ENCODE data around the gene KLHDC8A. TPM values are rescaled to one million over a fixed set of nuclear protein-coding genes. Genes with fewer than 3 reads are reported as not detected.

Gene KLHDC8A
- total RNA-seq, 4 donors from 2014 or later, result 0.88 to 14.1 (median 7.5) TPM; not detected in 1

DNA sequence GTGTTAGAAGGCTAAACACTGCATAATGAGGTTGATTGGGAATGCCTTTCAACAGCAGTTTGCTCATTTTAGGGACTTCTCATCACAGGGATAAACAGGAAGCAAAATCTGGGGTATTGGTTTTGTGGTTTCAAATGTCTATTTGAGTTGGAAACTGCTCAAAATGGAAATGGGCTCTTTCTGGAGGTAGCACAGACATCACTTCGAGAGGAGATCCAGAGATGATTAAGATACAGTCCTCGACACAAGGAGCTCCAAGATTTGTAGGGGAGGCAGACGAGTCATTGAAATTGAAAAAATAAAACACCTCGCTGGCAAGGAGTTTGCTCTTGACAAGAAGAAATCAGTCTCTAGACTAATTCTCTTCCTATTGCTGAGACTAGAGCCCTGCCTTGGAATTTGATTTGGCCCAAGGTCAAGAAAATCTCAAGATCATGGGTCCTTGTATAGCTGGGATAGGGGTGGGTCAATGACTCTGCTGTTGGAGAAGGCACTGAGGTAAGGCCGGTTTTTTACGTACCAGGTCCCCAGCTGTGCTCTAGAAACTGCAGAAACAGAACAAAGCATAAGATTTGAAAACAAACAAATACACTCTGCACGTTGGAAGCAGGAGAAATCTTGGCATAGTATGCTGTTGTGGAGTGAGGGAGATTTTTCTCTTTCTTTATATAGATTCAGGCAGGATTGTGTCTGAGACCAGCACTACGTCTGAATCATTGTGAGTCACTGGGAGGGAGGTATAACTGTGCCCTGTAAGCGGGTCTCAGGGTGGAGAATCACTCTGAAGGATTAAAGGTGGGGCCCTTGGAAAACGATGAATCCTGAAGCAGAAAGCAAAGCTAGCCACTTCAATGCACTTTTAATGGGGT lies 17.7 kb upstream of the KLHDC8A start:
- H3K4me1 ChIP-seq, result peaks cover 0 to 18% of the 10 kb centered on the region in 2 donors
- no peaks in the 10 kb centered on the region for H3K27me3 ChIP-seq
- H3K36me3 ChIP-seq, result no peaks in the 10 kb centered on the region
- DNase-seq, result no peak
- TF ChIP-seq, protein P1, sequence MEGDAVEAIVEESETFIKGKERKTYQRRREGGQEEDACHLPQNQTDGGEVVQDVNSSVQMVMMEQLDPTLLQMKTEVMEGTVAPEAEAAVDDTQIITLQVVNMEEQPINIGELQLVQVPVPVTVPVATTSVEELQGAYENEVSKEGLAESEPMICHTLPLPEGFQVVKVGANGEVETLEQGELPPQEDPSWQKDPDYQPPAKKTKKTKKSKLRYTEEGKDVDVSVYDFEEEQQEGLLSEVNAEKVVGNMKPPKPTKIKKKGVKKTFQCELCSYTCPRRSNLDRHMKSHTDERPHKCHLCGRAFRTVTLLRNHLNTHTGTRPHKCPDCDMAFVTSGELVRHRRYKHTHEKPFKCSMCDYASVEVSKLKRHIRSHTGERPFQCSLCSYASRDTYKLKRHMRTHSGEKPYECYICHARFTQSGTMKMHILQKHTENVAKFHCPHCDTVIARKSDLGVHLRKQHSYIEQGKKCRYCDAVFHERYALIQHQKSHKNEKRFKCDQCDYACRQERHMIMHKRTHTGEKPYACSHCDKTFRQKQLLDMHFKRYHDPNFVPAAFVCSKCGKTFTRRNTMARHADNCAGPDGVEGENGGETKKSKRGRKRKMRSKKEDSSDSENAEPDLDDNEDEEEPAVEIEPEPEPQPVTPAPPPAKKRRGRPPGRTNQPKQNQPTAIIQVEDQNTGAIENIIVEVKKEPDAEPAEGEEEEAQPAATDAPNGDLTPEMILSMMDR (IDR thresholded peaks at IDR 0.05), result no peak
- intact Hi-C loops (cut with DNase I; ENCODE audit: low total_unique reads), result no loop called here
- peak overlapping the region; percentile 57 to 73 for H3K27ac ChIP-seq
- no peaks in the 10 kb centered on the region for H3K9me3 ChIP-seq
- H3K4me3 ChIP-seq, result no peak overlapping the region

DNA sequence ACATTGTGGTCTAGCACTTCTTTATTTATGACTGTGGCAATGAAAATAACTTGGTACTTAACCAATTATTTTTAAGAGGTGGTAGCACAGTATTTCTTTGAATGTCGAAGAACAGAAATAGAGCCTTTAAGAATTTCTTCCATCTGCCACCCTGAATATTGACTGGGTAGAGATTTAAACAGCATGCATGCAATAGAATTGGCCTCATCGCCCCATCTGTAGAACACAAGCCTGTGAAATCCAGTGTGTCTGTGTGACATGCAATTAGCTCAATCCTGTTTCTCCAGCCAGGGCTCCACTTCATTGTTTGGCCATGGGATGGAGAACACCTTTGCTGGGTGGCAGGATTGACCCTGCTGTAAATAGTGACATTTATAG lies 17.1 kb upstream of the KLHDC8A start:
- peak overlapping the region; percentile 57 to 73 for H3K27ac ChIP-seq
- no peaks in the 10 kb centered on the region for H3K36me3 ChIP-seq
- DNase-seq, result no peak
- TF ChIP-seq, protein P1 (IDR thresholded peaks at IDR 0.05), result no peak
- TF ChIP-seq POLR2A (IDR thresholded peaks at IDR 0.05), result no peak
- intact Hi-C loops (cut with DNase I; ENCODE audit: low total_unique reads), result no loop called here
- peak overlapping the region in 1 of 2 donors; percentile 17 for H3K4me3 ChIP-seq
- H3K9me3 ChIP-seq, result no peaks in the 10 kb centered on the region
- H3K4me1 ChIP-seq, result peaks cover 0 to 18% of the 10 kb centered on the region in 2 donors
- H3K27me3 ChIP-seq, result no peaks in the 10 kb centered on the region

DNA sequence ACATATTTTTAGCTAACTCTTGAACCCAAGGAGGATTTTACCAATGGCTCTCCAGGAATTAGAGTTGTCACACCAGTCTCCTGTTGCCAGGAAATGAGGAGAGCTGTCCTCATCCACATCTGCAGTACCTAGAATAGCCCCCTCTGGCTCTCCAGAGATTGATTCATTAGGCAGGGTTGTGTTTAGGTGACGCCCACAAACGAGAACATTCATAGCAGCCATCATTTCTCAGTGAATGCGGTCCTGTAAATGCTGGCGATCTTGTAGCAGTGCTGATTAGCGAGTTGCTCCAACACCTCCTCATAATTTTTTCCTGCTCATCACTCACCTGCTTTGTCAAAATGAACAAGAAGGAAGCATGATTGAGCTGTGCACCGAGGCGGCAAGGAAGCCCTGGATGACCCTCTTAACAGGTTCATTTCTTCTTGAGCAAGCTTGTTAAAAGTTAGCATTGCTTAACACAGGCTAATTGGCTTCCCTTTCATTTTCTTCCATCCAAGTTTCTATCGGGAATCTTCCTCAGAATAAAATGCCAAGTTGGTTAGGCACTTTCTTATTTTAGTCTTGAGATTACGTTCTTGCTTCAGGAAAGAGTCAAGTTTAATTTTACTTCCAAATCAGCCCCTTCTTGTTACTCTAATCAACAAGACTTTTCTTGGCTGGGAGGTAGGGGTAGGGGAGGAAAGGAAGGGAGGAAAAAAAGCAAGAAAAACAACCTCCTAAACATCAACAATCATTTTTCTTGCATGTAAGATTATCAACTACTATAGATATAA lies 16.5 kb upstream of the KLHDC8A start:
- intact Hi-C loops (cut with DNase I; ENCODE audit: low total_unique reads), result no loop called here
- H3K9me3 ChIP-seq, result no peaks in the 10 kb centered on the region
- H3K4me1 ChIP-seq, result peaks cover 0 to 18% of the 10 kb centered on the region in 2 donors
- no peaks in the 10 kb centered on the region for H3K27me3 ChIP-seq
- H3K27ac ChIP-seq, result peak overlapping the region; percentile 57 to 73
- no peaks in the 10 kb centered on the region for H3K36me3 ChIP-seq
- TF ChIP-seq POLR2A (IDR thresholded peaks at IDR 0.05), result no peak
- H3K4me3 ChIP-seq, result peak overlapping the region in 1 of 2 donors; percentile 17
- no peak for DNase-seq

DNA sequence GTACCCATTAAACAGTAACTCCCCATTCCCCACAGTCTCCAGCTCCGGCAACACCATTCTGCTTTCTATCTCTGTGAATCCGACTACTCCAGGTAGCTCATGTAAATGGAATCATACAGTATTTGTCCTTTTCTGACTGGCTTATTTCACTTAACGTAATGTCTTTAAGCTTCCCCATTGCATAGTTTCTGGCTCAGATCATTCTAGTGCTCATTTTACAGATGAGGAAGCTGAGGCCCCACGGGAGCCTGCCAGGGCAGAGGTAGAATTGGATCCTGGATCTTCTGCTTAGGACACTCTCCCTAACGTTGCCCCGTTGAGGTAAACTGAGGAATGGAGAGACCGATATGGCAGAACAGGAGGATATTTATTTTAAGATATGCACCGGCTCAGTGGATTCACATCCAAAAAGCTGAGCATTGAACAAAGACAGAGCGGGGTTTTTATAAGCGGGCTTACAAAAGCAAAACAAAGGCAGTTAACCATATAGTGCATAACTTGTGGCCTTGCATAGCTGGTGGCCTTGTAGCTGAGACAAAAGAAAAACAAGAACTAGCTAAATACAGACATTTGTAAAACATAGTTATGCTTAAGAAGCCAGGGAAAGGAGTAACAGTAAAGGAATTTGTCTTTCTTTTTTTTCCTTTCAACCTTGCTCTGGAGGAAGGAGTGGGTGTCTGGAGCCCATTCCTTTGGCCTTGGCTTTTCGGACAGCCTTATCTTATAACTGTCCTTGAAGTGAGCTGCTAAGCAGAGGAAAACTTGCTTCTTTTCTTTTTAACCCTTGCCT lies 15.3 kb upstream of the KLHDC8A start:
- intact Hi-C loops (cut with DNase I; ENCODE audit: low total_unique reads), result no loop called here
- no peaks in the 10 kb centered on the region for H3K27me3 ChIP-seq
- no peaks in the 10 kb centered on the region for H3K9me3 ChIP-seq
- no peak for TF ChIP-seq POLR2A (IDR thresholded peaks at IDR 0.05)
- TF ChIP-seq, protein P1 (IDR thresholded peaks at IDR 0.05), result no peak
- peak overlapping the region in 1 of 2 donors; percentile 73 for H3K27ac ChIP-seq
- peaks cover 0 to 18% of the 10 kb centered on the region in 2 donors for H3K4me1 ChIP-seq
- H3K36me3 ChIP-seq, result no peaks in the 10 kb centered on the region
- no peak for DNase-seq
- no peak overlapping the region for H3K4me3 ChIP-seq

DNA sequence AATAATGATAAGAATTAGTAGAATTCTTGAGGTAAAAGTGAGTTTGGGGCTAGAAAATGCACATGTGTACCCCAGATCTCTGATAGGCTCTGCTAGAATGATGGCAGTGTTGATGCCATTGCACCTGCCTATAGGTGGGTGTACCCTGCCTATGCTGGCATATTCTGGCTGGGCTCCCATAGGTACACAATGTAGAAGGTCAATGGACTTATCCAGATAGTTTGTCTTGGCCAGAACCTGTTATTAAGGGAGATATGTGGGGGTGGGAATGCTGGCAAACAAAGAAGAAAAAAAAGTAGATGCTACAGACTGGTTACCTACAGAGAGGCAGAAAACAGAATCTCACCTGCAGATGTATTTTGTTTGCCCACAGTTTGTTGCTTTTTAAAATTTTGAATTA lies 14.1 kb upstream of the KLHDC8A start:
- Histone ChIP-seq H3K4me1 (peaks cover 0 to 18% of the 10 kb centered on the region in 2 donors), H3K27ac (no peak overlapping the region), H3K9me3 (no peaks in the 10 kb centered on the region), H3K36me3 (no peaks in the 10 kb centered on the region), H3K27me3 (no peaks in the 10 kb centered on the region), H3K4me3 (no peak overlapping the region)
- TF ChIP-seq, protein P1 (IDR thresholded peaks at IDR 0.05), result no peak
- TF ChIP-seq POLR2A (IDR thresholded peaks at IDR 0.05), result no peak
- intact Hi-C loops (cut with DNase I; ENCODE audit: low total_unique reads), result no loop called here
- no peak for DNase-seq
